ENCODE measurements around the gene OXA1L. TPM values are rescaled to one million over a fixed set of nuclear protein-coding genes. Genes with fewer than 3 reads are reported as not detected.
"Not testable (repeated sequence)": the region's sequence is repeated elsewhere in the genome, so short reads cannot be mapped to it uniquely, and the experiment has no call there.

Gene OXA1L
- total and polyA plus RNA-seq, 2 experiments from 2014 or later: 53.4 to 160 TPM

GRCh38 chr14:22770481-22771187, 4.1 kb downstream of the OXA1L start:
- Histone ChIP-seq H3K9me3 (ENCODE audit: low read depth) (no peaks in the 10 kb centered on the region), H3K27me3 (no peaks in the 10 kb centered on the region), H3K4me3 (no peak overlapping the region), H3K4me1 (ENCODE audit: low read depth) (peaks cover 12% of the 10 kb centered on the region), H3K36me3 (peaks cover 36% of the 10 kb centered on the region), H3K27ac (no peak overlapping the region)
- DNase-seq (ENCODE audit: low read depth in 1 of 2, low spot score in 1 of 2): no peak
- TF ChIP-seq CTCF (IDR thresholded peaks at IDR 0.05; ENCODE audit: low read depth, low read length): no peak

- Histone ChIP-seq H3K27ac (peak overlapping the region; percentile 39), H3K27me3 (no peaks in the 10 kb centered on the region), H3K36me3 (peaks cover 36% of the 10 kb centered on the region), H3K9me3 (ENCODE audit: low read depth) (no peaks in the 10 kb centered on the region), H3K4me3 (no peak overlapping the region), H3K4me1 (ENCODE audit: low read depth) (peaks cover 3% of the 10 kb centered on the region)
- no peak for TF ChIP-seq CTCF (IDR thresholded peaks at IDR 0.05; ENCODE audit: low read depth, low read length)
- DNase-seq (ENCODE audit: low read depth in 1 of 2, low spot score in 1 of 2): no peak
Observed at GRCh38 chr14:22772725-22773124, 6.2 kb downstream of the OXA1L start.

- Histone ChIP-seq H3K4me3 (no peak overlapping the region), H3K27ac (peak overlapping the region; percentile 39), H3K4me1 (ENCODE audit: low read depth) (no peaks in the 10 kb centered on the region), H3K36me3 (peaks cover 31% of the 10 kb centered on the region), H3K27me3 (no peaks in the 10 kb centered on the region), H3K9me3 (ENCODE audit: low read depth) (no peaks in the 10 kb centered on the region)
- DNase-seq (ENCODE audit: low read depth in 1 of 2, low spot score in 1 of 2): no peak
- no peak for TF ChIP-seq CTCF (IDR thresholded peaks at IDR 0.05; ENCODE audit: low read depth, low read length)
Observed at GRCh38 chr14:22773162-22774010, 6.9 kb downstream of the OXA1L start.

GRCh38 chr14:22774011-22774706, 7.7 kb downstream of the OXA1L start:
- H3K27me3 ChIP-seq: no peaks in the 10 kb centered on the region
- H3K4me1 ChIP-seq (ENCODE audit: low read depth): no peaks in the 10 kb centered on the region
- TF ChIP-seq CTCF (IDR thresholded peaks at IDR 0.05; ENCODE audit: low read depth, low read length): no peak
- no peak overlapping the region for H3K4me3 ChIP-seq
- no peaks in the 10 kb centered on the region for H3K9me3 ChIP-seq (ENCODE audit: low read depth)
- DNase-seq (ENCODE audit: low read depth in 1 of 2, low spot score in 1 of 2): no peak
- H3K36me3 ChIP-seq: peaks cover 29% of the 10 kb centered on the region
- H3K27ac ChIP-seq: no peak overlapping the region

GRCh38 chr14:22776215-22776614, 9.7 kb downstream of the OXA1L start:
- Histone ChIP-seq H3K27ac (no peak overlapping the region), H3K36me3 (peaks cover 9% of the 10 kb centered on the region), H3K4me3 (no peak overlapping the region), H3K9me3 (ENCODE audit: low read depth) (no peaks in the 10 kb centered on the region), H3K27me3 (no peaks in the 10 kb centered on the region), H3K4me1 (ENCODE audit: low read depth) (peaks cover 8% of the 10 kb centered on the region)
- TF ChIP-seq CTCF (IDR thresholded peaks at IDR 0.05; ENCODE audit: low read depth, low read length): no peak
- no peak for DNase-seq (ENCODE audit: low read depth in 1 of 2, low spot score in 1 of 2)

GRCh38 chr14:22776849-22777248, 10.4 kb downstream of the OXA1L start:
- not testable (repeated sequence) for H3K27me3 ChIP-seq, H3K27ac ChIP-seq

More at GRCh38 chr14:22776849-22777248, 10.4 kb downstream of the OXA1L start:
- not testable (repeated sequence) for H3K36me3 ChIP-seq; H3K4me3 ChIP-seq; H3K4me1 ChIP-seq (ENCODE audit: low read depth); H3K9me3 ChIP-seq (ENCODE audit: low read depth); DNase-seq (ENCODE audit: low read depth in 1 of 2, low spot score in 1 of 2)

Measured in cardiac muscle cell (in vitro differentiated cells and primary cell).